ENCODE data around the gene AIG1.

The AIG1 gene

DNA sequence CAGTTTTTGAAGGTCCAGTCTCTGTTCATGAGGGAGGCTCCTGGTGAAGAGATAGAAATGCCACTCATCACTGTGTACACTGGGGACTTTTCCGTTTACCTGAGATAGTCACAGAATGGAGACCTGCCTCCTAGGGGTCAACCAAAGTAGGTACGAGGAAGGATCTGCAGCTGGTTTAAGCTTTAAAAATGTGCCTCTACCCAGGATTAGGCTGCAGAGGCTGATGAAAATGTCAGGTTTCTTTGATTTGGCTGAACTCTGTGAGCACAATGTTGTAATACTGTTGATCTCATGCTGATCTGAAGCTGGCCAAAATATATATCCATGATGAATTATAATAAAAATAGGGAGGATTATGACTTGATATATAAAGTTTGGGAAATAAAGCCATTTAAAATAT is 207.1 kb downstream of the AIG1 start:
- Histone ChIP-seq H3K36me3 (ENCODE audit: insufficient read depth, low read length) (no peaks in the 10 kb centered on the region), H3K27ac (ENCODE audit: low read length) (no peak overlapping the region), H3K4me3 (ENCODE audit: low read depth in 1 of 2, low read length in 2 of 2) (no peak overlapping the region), H3K79me2 (ENCODE audit: insufficient read depth, low read length) (no peaks in the 10 kb centered on the region), H3K4me2 (ENCODE audit: insufficient read depth, low read length) (no peak overlapping the region), H3K27me3 (ENCODE audit: insufficient read depth, low read length, poor library complexity) (no peaks in the 10 kb centered on the region), H2AFZ (ENCODE audit: low read depth, low read length) (no peak overlapping the region), H3K9me3 (ENCODE audit: insufficient read depth, low read length, severe bottlenecking) (no peaks in the 10 kb centered on the region), H3K9ac (ENCODE audit: low read depth, low read length) (no peak overlapping the region), H4K20me1 (ENCODE audit: insufficient read depth, low read length) (no peaks in the 10 kb centered on the region), H3K4me1 (ENCODE audit: insufficient read depth, low read length) (no peaks in the 10 kb centered on the region)
- DNase-seq (no peak), ATAC-seq (ENCODE audit: insufficient read depth, low read depth) (no peak)
- TF ChIP-seq EZH2 (IDR thresholded peaks at IDR 0.05; ENCODE audit: borderline replicate concordance, low read depth, low read length, severe bottlenecking) (no peak), CTCF (IDR thresholded peaks at IDR 0.05; ENCODE audit: borderline replicate concordance, extremely low read depth, low read length, poor library complexity, severe bottlenecking) (no peak)

DNA sequence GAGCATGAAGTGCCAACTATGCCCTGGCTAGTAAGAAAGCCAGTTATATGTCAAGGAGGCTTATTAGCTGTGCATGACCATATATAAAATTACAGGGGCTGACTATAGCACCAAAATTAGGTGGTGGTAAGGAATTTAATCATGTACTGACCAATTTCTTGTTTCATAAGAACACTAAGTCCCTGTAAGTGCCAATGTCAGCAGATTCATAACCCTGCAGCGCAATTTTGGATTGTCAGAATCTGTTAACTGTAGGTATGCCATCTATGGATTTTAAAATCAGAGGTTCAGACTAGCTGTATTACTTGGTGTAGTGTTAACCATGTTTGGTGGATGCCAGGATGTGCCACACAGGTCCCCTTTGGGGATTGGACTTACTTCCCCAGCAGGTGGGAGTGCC is 207.8 kb downstream of the AIG1 start:
- no peak overlapping the region for H3K27ac ChIP-seq (ENCODE audit: low read length)
- no peaks in the 10 kb centered on the region for H3K79me2 ChIP-seq (ENCODE audit: insufficient read depth, low read length)
- H3K4me3 ChIP-seq (ENCODE audit: low read depth in 1 of 2, low read length in 2 of 2): no peak overlapping the region
- no peaks in the 10 kb centered on the region for H3K9me3 ChIP-seq (ENCODE audit: insufficient read depth, low read length, severe bottlenecking)
- H3K4me1 ChIP-seq (ENCODE audit: insufficient read depth, low read length): no peaks in the 10 kb centered on the region
- no peaks in the 10 kb centered on the region for H3K36me3 ChIP-seq (ENCODE audit: insufficient read depth, low read length)
- no peak overlapping the region for H3K9ac ChIP-seq (ENCODE audit: low read depth, low read length)
- TF ChIP-seq EZH2 (IDR thresholded peaks at IDR 0.05; ENCODE audit: borderline replicate concordance, low read depth, low read length, severe bottlenecking) (no peak), CTCF (IDR thresholded peaks at IDR 0.05; ENCODE audit: borderline replicate concordance, extremely low read depth, low read length, poor library complexity, severe bottlenecking) (no peak)
- H3K4me2 ChIP-seq (ENCODE audit: insufficient read depth, low read length): no peak overlapping the region
- no peak for ATAC-seq (ENCODE audit: insufficient read depth, low read depth)
- DNase-seq: no peak
- H2AFZ ChIP-seq (ENCODE audit: low read depth, low read length): no peak overlapping the region
- no peaks in the 10 kb centered on the region for H4K20me1 ChIP-seq (ENCODE audit: insufficient read depth, low read length)
- H3K27me3 ChIP-seq (ENCODE audit: insufficient read depth, low read length, poor library complexity): no peaks in the 10 kb centered on the region

GRCh38 chr6:143270026-143270425 is 209.3 kb downstream of the AIG1 start:
- H3K4me3 ChIP-seq (ENCODE audit: low read depth in 1 of 2, low read length in 2 of 2): no peak overlapping the region
- H3K4me1 ChIP-seq (ENCODE audit: insufficient read depth, low read length): no peaks in the 10 kb centered on the region
- no peak overlapping the region for H3K27ac ChIP-seq (ENCODE audit: low read length)
- no peaks in the 10 kb centered on the region for H3K79me2 ChIP-seq (ENCODE audit: insufficient read depth, low read length)
- no peak for TF ChIP-seq CTCF (IDR thresholded peaks at IDR 0.05; ENCODE audit: borderline replicate concordance, extremely low read depth, low read length, poor library complexity, severe bottlenecking)
- TF ChIP-seq EZH2 (IDR thresholded peaks at IDR 0.05; ENCODE audit: borderline replicate concordance, low read depth, low read length, severe bottlenecking): no peak
- no peaks in the 10 kb centered on the region for H3K27me3 ChIP-seq (ENCODE audit: insufficient read depth, low read length, poor library complexity)
- H3K4me2 ChIP-seq (ENCODE audit: insufficient read depth, low read length): no peak overlapping the region
- no peak overlapping the region for H3K9ac ChIP-seq (ENCODE audit: low read depth, low read length)
- no peaks in the 10 kb centered on the region for H4K20me1 ChIP-seq (ENCODE audit: insufficient read depth, low read length)
- H3K9me3 ChIP-seq (ENCODE audit: insufficient read depth, low read length, severe bottlenecking): no peaks in the 10 kb centered on the region
- ATAC-seq (ENCODE audit: insufficient read depth, low read depth) (no peak), DNase-seq (no peak)
- no peaks in the 10 kb centered on the region for H3K36me3 ChIP-seq (ENCODE audit: insufficient read depth, low read length)
- no peak overlapping the region for H2AFZ ChIP-seq (ENCODE audit: low read depth, low read length)

DNA sequence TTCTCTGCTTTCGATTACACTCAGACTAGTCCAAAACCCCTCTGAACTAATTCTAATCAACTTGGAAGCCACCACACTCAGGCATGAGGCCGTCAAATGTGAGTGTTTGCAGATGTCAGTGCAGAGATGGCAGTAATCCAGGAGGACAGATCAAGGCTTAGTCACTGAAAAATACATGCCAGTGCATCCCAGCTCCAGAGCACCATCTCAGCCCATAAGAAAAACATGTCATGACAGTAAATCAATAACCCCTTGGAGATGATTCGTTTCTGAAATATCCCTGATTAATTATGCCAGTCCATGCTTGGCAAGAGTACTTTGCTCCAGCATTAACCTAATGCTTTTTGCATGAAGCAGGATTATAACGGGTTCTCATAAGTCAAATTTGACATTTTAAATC is 210.3 kb downstream of the AIG1 start:
- no peaks in the 10 kb centered on the region for H3K4me1 ChIP-seq (ENCODE audit: insufficient read depth, low read length)
- H2AFZ ChIP-seq (ENCODE audit: low read depth, low read length): no peak overlapping the region
- no peak for ATAC-seq (ENCODE audit: insufficient read depth, low read depth)
- no peak overlapping the region for H3K27ac ChIP-seq (ENCODE audit: low read length)
- H3K79me2 ChIP-seq (ENCODE audit: insufficient read depth, low read length): no peaks in the 10 kb centered on the region
- no peak overlapping the region for H3K9ac ChIP-seq (ENCODE audit: low read depth, low read length)
- H3K36me3 ChIP-seq (ENCODE audit: insufficient read depth, low read length): no peaks in the 10 kb centered on the region
- DNase-seq: no peak
- no peaks in the 10 kb centered on the region for H3K9me3 ChIP-seq (ENCODE audit: insufficient read depth, low read length, severe bottlenecking)
- H4K20me1 ChIP-seq (ENCODE audit: insufficient read depth, low read length): no peaks in the 10 kb centered on the region
- no peaks in the 10 kb centered on the region for H3K27me3 ChIP-seq (ENCODE audit: insufficient read depth, low read length, poor library complexity)
- no peak overlapping the region for H3K4me2 ChIP-seq (ENCODE audit: insufficient read depth, low read length)
- no peak for TF ChIP-seq EZH2 (IDR thresholded peaks at IDR 0.05; ENCODE audit: borderline replicate concordance, low read depth, low read length, severe bottlenecking)
- TF ChIP-seq CTCF (IDR thresholded peaks at IDR 0.05; ENCODE audit: borderline replicate concordance, extremely low read depth, low read length, poor library complexity, severe bottlenecking): no peak
- no peak overlapping the region for H3K4me3 ChIP-seq (ENCODE audit: low read depth in 1 of 2, low read length in 2 of 2)
